ENCODE data around the gene ARPC5L. TPM values are rescaled to one million over a fixed set of nuclear protein-coding genes. Genes with fewer than 3 reads are reported as not detected.
A peak's percentile ranks its signal among the peaks of the same experiment; 100 is the strongest.

The ARPC5L gene
- total RNA-seq, 1 donor from 2014 or later, result 36.6 TPM

GRCh38 chr9:124890179-124890578 is 28.2 kb downstream of the ARPC5L start:
- DNase-seq (ENCODE audit: low spot score, unreplicated experiment), result no peak
- no peaks in the 10 kb centered on the region for H3K27me3 Mint-ChIP-seq
- no peaks in the 10 kb centered on the region for H3K4me1 Mint-ChIP-seq (ENCODE audit: low read depth)
- no peak overlapping the region for H3K27ac Mint-ChIP-seq
- no peak for TF ChIP-seq CTCF (IDR thresholded peaks at IDR 0.05; ENCODE audit: unreplicated experiment)
- H3K9me3 Mint-ChIP-seq (ENCODE audit: low read depth), result no peaks in the 10 kb centered on the region
- H3K36me3 Mint-ChIP-seq (ENCODE audit: insufficient read depth), result peaks cover 14% of the 10 kb centered on the region
- H3K4me3 Mint-ChIP-seq (ENCODE audit: low read depth), result no peak overlapping the region

- Mint-ChIP-seq H3K27ac (peak overlapping the region; percentile 30), H3K4me3 (ENCODE audit: low read depth) (no peak overlapping the region), H3K36me3 (ENCODE audit: insufficient read depth) (peaks cover 20% of the 10 kb centered on the region), H3K27me3 (no peaks in the 10 kb centered on the region), H3K9me3 (ENCODE audit: low read depth) (no peaks in the 10 kb centered on the region), H3K4me1 (ENCODE audit: low read depth) (no peaks in the 10 kb centered on the region)
- no peak for DNase-seq (ENCODE audit: low spot score, unreplicated experiment)
- TF ChIP-seq CTCF (IDR thresholded peaks at IDR 0.05; ENCODE audit: unreplicated experiment), result no peak
Observed at GRCh38 chr9:124894035-124894740, 32.3 kb downstream of the ARPC5L start.

GRCh38 chr9:124894741-124895170 is 32.8 kb downstream of the ARPC5L start:
- TF ChIP-seq CTCF (IDR thresholded peaks at IDR 0.05; ENCODE audit: unreplicated experiment), result peak; percentile 34
- Mint-ChIP-seq H3K9me3 (ENCODE audit: low read depth) (no peaks in the 10 kb centered on the region), H3K27ac (peak overlapping the region; percentile 75), H3K4me3 (ENCODE audit: low read depth) (no peak overlapping the region), H3K27me3 (no peaks in the 10 kb centered on the region), H3K4me1 (ENCODE audit: low read depth) (no peaks in the 10 kb centered on the region), H3K36me3 (ENCODE audit: insufficient read depth) (peaks cover 17% of the 10 kb centered on the region)
- no peak for DNase-seq (ENCODE audit: low spot score, unreplicated experiment)

- H3K36me3 Mint-ChIP-seq (ENCODE audit: insufficient read depth), result peaks cover 17% of the 10 kb centered on the region
- H3K4me1 Mint-ChIP-seq (ENCODE audit: low read depth), result no peaks in the 10 kb centered on the region
- H3K27me3 Mint-ChIP-seq, result no peaks in the 10 kb centered on the region
- no peak for TF ChIP-seq CTCF (IDR thresholded peaks at IDR 0.05; ENCODE audit: unreplicated experiment)
- H3K4me3 Mint-ChIP-seq (ENCODE audit: low read depth), result no peak overlapping the region
- H3K27ac Mint-ChIP-seq, result no peak overlapping the region
- no peak for DNase-seq (ENCODE audit: low spot score, unreplicated experiment)
- no peaks in the 10 kb centered on the region for H3K9me3 Mint-ChIP-seq (ENCODE audit: low read depth)
Observed at GRCh38 chr9:124897570-124898460, 35.9 kb downstream of the ARPC5L start.

GRCh38 chr9:124899845-124900244 is 37.9 kb downstream of the ARPC5L start:
- Mint-ChIP-seq H3K27ac (no peak overlapping the region), H3K4me1 (ENCODE audit: low read depth) (no peaks in the 10 kb centered on the region), H3K9me3 (ENCODE audit: low read depth) (no peaks in the 10 kb centered on the region), H3K4me3 (ENCODE audit: low read depth) (no peak overlapping the region), H3K36me3 (ENCODE audit: insufficient read depth) (peaks cover 20% of the 10 kb centered on the region), H3K27me3 (no peaks in the 10 kb centered on the region)
- TF ChIP-seq CTCF (IDR thresholded peaks at IDR 0.05; ENCODE audit: unreplicated experiment), result no peak
- DNase-seq (ENCODE audit: low spot score, unreplicated experiment), result no peak
